Measurements from ENCODE around the gene SPAG5.

DNA sequence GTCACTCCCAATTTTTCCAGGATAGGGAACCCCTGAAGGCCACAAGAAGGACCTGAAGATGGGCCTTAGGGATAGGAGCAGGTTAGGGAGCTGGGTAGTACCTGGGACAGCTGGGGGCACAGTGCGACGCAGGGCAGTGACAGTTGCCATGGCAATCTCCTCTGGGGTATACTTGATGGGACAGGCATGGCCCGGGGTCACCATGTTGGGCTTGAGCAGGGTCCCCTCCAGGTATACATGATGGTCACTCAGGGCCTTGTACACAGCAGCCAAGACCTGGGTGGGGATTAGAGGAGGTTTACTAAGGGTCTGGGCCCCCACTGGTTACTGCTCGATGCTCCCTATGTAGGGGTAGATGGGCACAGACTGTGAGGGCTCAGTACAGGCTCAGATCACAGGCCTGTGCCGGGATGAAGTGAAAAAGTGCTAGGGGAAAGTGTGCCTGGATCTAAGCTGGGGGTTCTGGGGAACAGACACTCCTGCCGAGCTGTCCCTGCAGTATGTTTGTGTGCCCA lies 24.8 kb downstream of the SPAG5 start:
- TF ChIP-seq, protein P1, sequence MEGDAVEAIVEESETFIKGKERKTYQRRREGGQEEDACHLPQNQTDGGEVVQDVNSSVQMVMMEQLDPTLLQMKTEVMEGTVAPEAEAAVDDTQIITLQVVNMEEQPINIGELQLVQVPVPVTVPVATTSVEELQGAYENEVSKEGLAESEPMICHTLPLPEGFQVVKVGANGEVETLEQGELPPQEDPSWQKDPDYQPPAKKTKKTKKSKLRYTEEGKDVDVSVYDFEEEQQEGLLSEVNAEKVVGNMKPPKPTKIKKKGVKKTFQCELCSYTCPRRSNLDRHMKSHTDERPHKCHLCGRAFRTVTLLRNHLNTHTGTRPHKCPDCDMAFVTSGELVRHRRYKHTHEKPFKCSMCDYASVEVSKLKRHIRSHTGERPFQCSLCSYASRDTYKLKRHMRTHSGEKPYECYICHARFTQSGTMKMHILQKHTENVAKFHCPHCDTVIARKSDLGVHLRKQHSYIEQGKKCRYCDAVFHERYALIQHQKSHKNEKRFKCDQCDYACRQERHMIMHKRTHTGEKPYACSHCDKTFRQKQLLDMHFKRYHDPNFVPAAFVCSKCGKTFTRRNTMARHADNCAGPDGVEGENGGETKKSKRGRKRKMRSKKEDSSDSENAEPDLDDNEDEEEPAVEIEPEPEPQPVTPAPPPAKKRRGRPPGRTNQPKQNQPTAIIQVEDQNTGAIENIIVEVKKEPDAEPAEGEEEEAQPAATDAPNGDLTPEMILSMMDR (IDR thresholded peaks at IDR 0.05), result no peak
- TF ChIP-seq POLR2A (IDR thresholded peaks at IDR 0.05) (no peak), EP300 (IDR thresholded peaks at IDR 0.05) (no peak)

All from tibial nerve (tissue), 4 donors.